H9 (cell line): ENCODE data around the gene PRKCB. TPM values are rescaled to one million over a fixed set of nuclear protein-coding genes. Genes with fewer than 3 reads are reported as not detected.

Experiments
- DNase-seq: peaks from one replicate; pipeline ENCODE4 v3.0.0-alpha.2; 2017
- H2AFZ ChIP-seq: one replicate; pipeline ENCODE4 v1.6.1; 2013; ENCODE audit warnings: mild to moderate bottlenecking, low read length, control low read depth, moderate library complexity
- H2AK5ac ChIP-seq: 2 replicates; pipeline ENCODE4 v1.6.1; 2013; ENCODE audit warnings: low read length, control low read depth, mixed read lengths; ENCODE audit not compliant: insufficient read length
- H2BK120ac ChIP-seq: one replicate; pipeline ENCODE4 v1.6.1; 2013; ENCODE audit warnings: low read depth, mild to moderate bottlenecking, low read length, control low read depth, inconsistent platforms; ENCODE audit not compliant: poor library complexity, severe bottlenecking
- H2BK12ac ChIP-seq: 2 replicates; pipeline ENCODE4 v1.6.1; 2013; ENCODE audit warnings: low read length, control low read depth, mixed read lengths, low read depth; ENCODE audit not compliant: insufficient read length
- H2BK15ac ChIP-seq: 2 replicates; pipeline ENCODE4 v1.6.1; 2013; ENCODE audit warnings: low read depth, low read length, control low read depth
- H2BK20ac ChIP-seq: one replicate; pipeline ENCODE4 v1.6.1; 2013; ENCODE audit warnings: low read depth, mild to moderate bottlenecking, low read length, control low read depth, inconsistent platforms; ENCODE audit not compliant: poor library complexity, severe bottlenecking
- H2BK5ac ChIP-seq: 2 replicates; pipeline ENCODE4 v1.6.1; 2013; ENCODE audit warnings: low read length, control low read depth, mixed read lengths; ENCODE audit not compliant: insufficient read length
- H3K14ac ChIP-seq: 2 replicates; pipeline ENCODE4 v1.6.1; 2013; ENCODE audit warnings: low read length, control low read depth; ENCODE audit not compliant: insufficient read depth
- H3K18ac ChIP-seq: 2 replicates; pipeline ENCODE4 v1.6.1; 2013; ENCODE audit warnings: low read depth, mild to moderate bottlenecking, mixed read lengths, low read length, control low read depth; ENCODE audit not compliant: insufficient read length
- H3K23ac ChIP-seq: 2 replicates; pipeline ENCODE4 v1.6.1; 2013; ENCODE audit warnings: low read length, control low read depth, mixed read lengths, low read depth; ENCODE audit not compliant: insufficient read length
- H3K23me2 ChIP-seq: 2 replicates; pipeline ENCODE4 v1.6.1; 2013; ENCODE audit warnings: low read depth, mild to moderate bottlenecking, mixed read lengths, low read length, control low read depth; ENCODE audit not compliant: insufficient read length, poor library complexity, severe bottlenecking
- H3K27ac ChIP-seq: 2 replicates; pipeline ENCODE4 v1.5.1; 2013; ENCODE audit warnings: low read length, control low read depth, mixed read lengths, low read depth; ENCODE audit not compliant: insufficient read length
- H3K27me3 ChIP-seq: 2 replicates; pipeline ENCODE4 v1.6.1; 2013; ENCODE audit warnings: low read length, control low read depth, inconsistent platforms; ENCODE audit not compliant: insufficient read depth
- H3K4ac ChIP-seq: 2 replicates; pipeline ENCODE4 v1.6.1; 2013; ENCODE audit warnings: low read depth, mild to moderate bottlenecking, control low read depth, inconsistent platforms, low read length, moderate library complexity
- H3K4me1 ChIP-seq: 2 replicates; pipeline ENCODE4 v1.6.1; 2013; ENCODE audit warnings: low read length, control low read depth, inconsistent platforms; ENCODE audit not compliant: insufficient read depth
- H3K4me2 ChIP-seq: 2 replicates; pipeline ENCODE4 v1.6.1; 2013; ENCODE audit warnings: low read length, control low read depth, mixed read lengths; ENCODE audit not compliant: insufficient read length, insufficient read depth
- H3K56ac ChIP-seq: 2 replicates; pipeline ENCODE4 v1.6.1; 2013; ENCODE audit warnings: low read depth, mild to moderate bottlenecking, mixed read lengths, low read length, control low read depth; ENCODE audit not compliant: insufficient read length
- H3K79me1 ChIP-seq: 2 replicates; pipeline ENCODE4 v1.6.1; 2013; ENCODE audit warnings: low read depth, mild to moderate bottlenecking, moderate library complexity, low read length, control low read depth, inconsistent platforms; ENCODE audit not compliant: insufficient read depth, poor library complexity, severe bottlenecking
- H3K79me2 ChIP-seq: 2 replicates; pipeline ENCODE4 v1.6.1; 2013; ENCODE audit warnings: low read length, control low read depth, inconsistent platforms; ENCODE audit not compliant: insufficient read depth
- H3K9ac ChIP-seq: 2 replicates; pipeline ENCODE4 v1.6.1; 2013; ENCODE audit warnings: low read length, control low read depth, mixed read lengths; ENCODE audit not compliant: insufficient read length; ENCODE audit errors: extremely low read depth
- H3K9me3 ChIP-seq: one replicate; pipeline ENCODE4 v1.6.1; 2013; ENCODE audit warnings: low read depth, low read length, inconsistent platforms; ENCODE audit not compliant: control insufficient read depth
- H3T11ph ChIP-seq: one replicate; pipeline ENCODE4 v1.6.1; 2013; ENCODE audit warnings: mild to moderate bottlenecking, low read length, control low read depth, inconsistent platforms
- H4K20me1 ChIP-seq: one replicate; pipeline ENCODE4 v1.6.1; 2013; ENCODE audit not compliant: control insufficient read depth, insufficient read length, insufficient read depth
- H4K5ac ChIP-seq: 2 replicates; pipeline ENCODE4 v1.6.1; 2013; ENCODE audit warnings: low read depth, mild to moderate bottlenecking, mixed read lengths, low read length, control low read depth; ENCODE audit not compliant: insufficient read length
- H4K8ac ChIP-seq: replicated peaks from 2 replicates; pipeline ENCODE4 v1.6.1; 2013; ENCODE audit warnings: low read length, control low read depth, mixed read lengths, low read depth; ENCODE audit not compliant: insufficient read length
- H4K91ac ChIP-seq: 2 replicates; pipeline ENCODE4 v1.6.1; 2013; ENCODE audit warnings: low read depth, mild to moderate bottlenecking, moderate library complexity, mixed read lengths, low read length, control low read depth; ENCODE audit not compliant: insufficient read length
- H3K27ac Mint-ChIP-seq, 3 experiments: 2 replicates in 2 of 3; 3 replicates in 1 of 3; pipeline ENCODE4 v1.8.0; 2020 to 2021; ENCODE audit warnings: mixed read lengths in 3 of 3, mild to moderate bottlenecking in 1 of 3, moderate library complexity in 1 of 3
- H3K27me3 Mint-ChIP-seq: 2 replicates; pipeline ENCODE4 v1.8.0; 2021; ENCODE audit warnings: low read depth, mild to moderate bottlenecking, moderate library complexity, mixed read lengths
- H3K36me3 Mint-ChIP-seq, 3 experiments: 2 replicates in 2 of 3; 3 replicates in 1 of 3; pipeline ENCODE4 v1.8.0; 2020 to 2021; ENCODE audit warnings: low read depth in 3 of 3, mixed read lengths in 3 of 3; ENCODE audit not compliant: insufficient read depth in 1 of 3
- H3K4me1 Mint-ChIP-seq, 2 experiments: 2 replicates each; pipeline ENCODE4 v1.8.0; 2020; ENCODE audit warnings: mixed read lengths in 2 of 2
- H3K4me3 Mint-ChIP-seq, 2 experiments: 2 replicates in 1 of 2; 3 replicates in 1 of 2; pipeline ENCODE4 v1.8.0; 2020 to 2021; ENCODE audit warnings: mild to moderate bottlenecking in 2 of 2, mixed read lengths in 2 of 2, moderate library complexity in 1 of 2
- H3K9me3 Mint-ChIP-seq, 2 experiments: 2 replicates in 1 of 2; 3 replicates in 1 of 2; pipeline ENCODE4 v1.8.0; 2020; ENCODE audit warnings: mild to moderate bottlenecking in 2 of 2, mixed read lengths in 2 of 2, moderate library complexity in 1 of 2
- CTCF ChIP-seq: fragments of 200-600 bp; sonication (generic); conservative IDR thresholded peaks from 3 replicates; pipeline ENCODE4 v1.8.0; 2021; ENCODE audit warnings: antibody characterized with exemption, mild to moderate bottlenecking
- WGBS: extraction: QIAGEN DNeasy Blood & Tissue Kit; methylation state at CpG from one replicate; pipeline ENCODE4 v1.1.7; 2013; ENCODE audit warnings: missing lambda C conversion rate, low lambda C conversion rate, mixed read lengths; ENCODE audit not compliant: insufficient read length; ENCODE audit errors: extremely low coverage; 5-methylcytosine and 5-hydroxymethylcytosine counted together
- total RNA-seq: library from RNA; stranded (reverse); gene quantifications from 2 replicates; pipeline ENCODE4 v1.2.1, GENCODE V29; 2021

Gene PRKCB
- total RNA-seq, 1 experiment from 2014 or later: 7.0 TPM

DNA sequence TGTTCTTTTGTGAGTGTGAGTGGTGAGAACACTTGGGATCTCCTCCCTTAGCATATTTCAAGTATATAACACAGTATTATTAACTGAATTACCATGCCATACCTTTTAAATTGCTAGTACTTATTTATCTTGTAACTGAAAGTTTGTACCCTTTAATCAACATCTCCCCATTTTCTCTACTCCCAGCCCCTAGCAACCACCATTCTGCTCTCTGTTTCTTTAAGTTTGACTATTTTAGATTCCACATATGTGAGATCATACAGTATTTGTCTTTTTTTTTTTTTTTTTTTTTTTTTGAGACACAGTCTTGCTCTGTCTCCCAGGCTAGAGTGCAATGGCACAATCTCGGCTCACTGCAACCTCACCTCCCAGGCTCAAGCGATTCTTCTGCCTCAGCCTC is 302.8 kb downstream of the PRKCB start:
- H2BK15ac ChIP-seq: no peak overlapping the region
- no peak overlapping the region for H4K8ac ChIP-seq
- no peak overlapping the region for H3K14ac ChIP-seq
- TF ChIP-seq CTCF: no peak
- H3K4me2 ChIP-seq: no peak overlapping the region
- no peaks in the 10 kb centered on the region for H3K9me3 ChIP-seq
- Mint-ChIP-seq H3K4me3 (no peak overlapping the region), H3K4me1 (peaks cover 56 to 68% of the 10 kb centered on the region in 2 experiments), H3K27ac (peak overlapping the region; percentile 73 to 89 (median 76)), H3K9me3 (peaks cover 6 to 10% of the 10 kb centered on the region in 2 experiments), H3K36me3 (peaks cover 7 to 13% (median 9%) of the 10 kb centered on the region in 3 experiments; a peak in 5 of 7 replicates), H3K27me3 (no peaks in the 10 kb centered on the region)
- no CpG with 5 or more reads among the region's 2 CpGs for WGBS
- H3K79me1 ChIP-seq: no peaks in the 10 kb centered on the region
- H3K4ac ChIP-seq: no peak overlapping the region
- H2AFZ ChIP-seq: no peak overlapping the region
- no peak overlapping the region for H3K56ac ChIP-seq
- no peak overlapping the region for H2BK120ac ChIP-seq
- DNase-seq: no peak
- no peak overlapping the region for H3K23ac ChIP-seq
- no peak overlapping the region for H4K5ac ChIP-seq
- H3K27me3 ChIP-seq: no peaks in the 10 kb centered on the region
- H4K91ac ChIP-seq: no peak overlapping the region
- H2AK5ac ChIP-seq: no peak overlapping the region
- no peak overlapping the region for H3K9ac ChIP-seq
- H3K18ac ChIP-seq: no peak overlapping the region
- no peak overlapping the region for H2BK12ac ChIP-seq
- peaks cover 2% of the 10 kb centered on the region for H4K20me1 ChIP-seq
- no peaks in the 10 kb centered on the region for H3K79me2 ChIP-seq
- peak overlapping the region; percentile 71 for H3K27ac ChIP-seq
- no peak overlapping the region for H2BK5ac ChIP-seq
- H3K23me2 ChIP-seq: no peaks in the 10 kb centered on the region
- no peak overlapping the region for H2BK20ac ChIP-seq
- H3K4me1 ChIP-seq: peaks cover 10% of the 10 kb centered on the region
- no peak overlapping the region for H3T11ph ChIP-seq
